Neural crest cell (in vitro differentiated cells): ENCODE results near the gene NAPSA. TPM values are rescaled to one million over a fixed set of nuclear protein-coding genes. Genes with fewer than 3 reads are reported as not detected.

Experiments used
- DNase-seq: peaks from one replicate; pipeline ENCODE4 v3.0.0; 2021; ENCODE audit warnings: low read depth, mixed read lengths, low spot score
- H3K27ac Mint-ChIP-seq: one replicate; pipeline ENCODE4 v1.8.0; 2021; ENCODE audit warnings: mild to moderate bottlenecking, mixed read lengths; ENCODE audit not compliant: unreplicated experiment
- H3K27me3 Mint-ChIP-seq: 2 replicates; pipeline ENCODE4 v1.8.0; 2021; ENCODE audit warnings: low read depth, mild to moderate bottlenecking, mixed read lengths
- H3K36me3 Mint-ChIP-seq: 2 replicates; pipeline ENCODE4 v1.8.0; 2021; ENCODE audit warnings: low read depth, mild to moderate bottlenecking, mixed read lengths
- H3K4me1 Mint-ChIP-seq: 2 replicates; pipeline ENCODE4 v1.8.0; 2021; ENCODE audit warnings: mixed read lengths
- H3K4me3 Mint-ChIP-seq: one replicate; pipeline ENCODE4 v1.8.0; 2021; ENCODE audit warnings: mild to moderate bottlenecking, mixed read lengths
- H3K9me3 Mint-ChIP-seq: 2 replicates; pipeline ENCODE4 v1.8.0; 2021; ENCODE audit warnings: mixed read lengths
- total RNA-seq: library from RNA; stranded (reverse); gene quantifications from 2 replicates; pipeline ENCODE4 v1.2.1, GENCODE V29; 2021
- TF ChIP-seq, protein P1 (sequence below): fragments of 200-600 bp; sonication (generic); conservative IDR thresholded peaks from 2 replicates; pipeline ENCODE4 v1.5.0; 2021; ENCODE audit warnings: antibody characterized with exemption, mild to moderate bottlenecking

NAPSA gene
- total RNA-seq, 1 donor from 2014 or later, result 1.0 TPM

DNA sequence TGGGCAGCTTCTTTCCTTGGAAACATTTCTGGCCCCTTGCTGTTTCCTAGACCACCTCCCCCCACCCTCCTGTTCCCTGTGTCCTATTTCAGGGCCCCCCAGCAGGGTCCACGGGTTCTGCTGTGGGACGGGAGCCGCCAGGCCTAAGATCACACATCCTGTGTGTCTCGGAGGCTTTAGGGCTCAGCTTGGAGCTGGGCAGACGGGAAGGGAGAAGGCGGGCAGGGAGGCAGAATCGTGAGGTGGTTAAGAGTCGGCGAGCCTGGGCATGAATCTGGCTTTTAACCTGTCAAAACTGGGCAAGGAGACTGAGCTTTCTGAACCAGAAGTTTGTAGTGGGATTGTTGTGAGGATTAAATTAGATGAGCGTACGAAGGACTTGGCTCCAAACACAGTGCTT is 41.1 kb downstream of the NAPSA start:
- peaks cover 27% of the 10 kb centered on the region for H3K4me1 Mint-ChIP-seq
- H3K27ac Mint-ChIP-seq, result no peak overlapping the region
- peak overlapping the region; percentile 51 for H3K4me3 Mint-ChIP-seq
- peaks cover 3% of the 10 kb centered on the region for H3K36me3 Mint-ChIP-seq
- TF ChIP-seq, protein P1, sequence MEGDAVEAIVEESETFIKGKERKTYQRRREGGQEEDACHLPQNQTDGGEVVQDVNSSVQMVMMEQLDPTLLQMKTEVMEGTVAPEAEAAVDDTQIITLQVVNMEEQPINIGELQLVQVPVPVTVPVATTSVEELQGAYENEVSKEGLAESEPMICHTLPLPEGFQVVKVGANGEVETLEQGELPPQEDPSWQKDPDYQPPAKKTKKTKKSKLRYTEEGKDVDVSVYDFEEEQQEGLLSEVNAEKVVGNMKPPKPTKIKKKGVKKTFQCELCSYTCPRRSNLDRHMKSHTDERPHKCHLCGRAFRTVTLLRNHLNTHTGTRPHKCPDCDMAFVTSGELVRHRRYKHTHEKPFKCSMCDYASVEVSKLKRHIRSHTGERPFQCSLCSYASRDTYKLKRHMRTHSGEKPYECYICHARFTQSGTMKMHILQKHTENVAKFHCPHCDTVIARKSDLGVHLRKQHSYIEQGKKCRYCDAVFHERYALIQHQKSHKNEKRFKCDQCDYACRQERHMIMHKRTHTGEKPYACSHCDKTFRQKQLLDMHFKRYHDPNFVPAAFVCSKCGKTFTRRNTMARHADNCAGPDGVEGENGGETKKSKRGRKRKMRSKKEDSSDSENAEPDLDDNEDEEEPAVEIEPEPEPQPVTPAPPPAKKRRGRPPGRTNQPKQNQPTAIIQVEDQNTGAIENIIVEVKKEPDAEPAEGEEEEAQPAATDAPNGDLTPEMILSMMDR, result no peak
- no peak for DNase-seq
- peaks cover 51% of the 10 kb centered on the region for H3K27me3 Mint-ChIP-seq
- no peaks in the 10 kb centered on the region for H3K9me3 Mint-ChIP-seq

DNA sequence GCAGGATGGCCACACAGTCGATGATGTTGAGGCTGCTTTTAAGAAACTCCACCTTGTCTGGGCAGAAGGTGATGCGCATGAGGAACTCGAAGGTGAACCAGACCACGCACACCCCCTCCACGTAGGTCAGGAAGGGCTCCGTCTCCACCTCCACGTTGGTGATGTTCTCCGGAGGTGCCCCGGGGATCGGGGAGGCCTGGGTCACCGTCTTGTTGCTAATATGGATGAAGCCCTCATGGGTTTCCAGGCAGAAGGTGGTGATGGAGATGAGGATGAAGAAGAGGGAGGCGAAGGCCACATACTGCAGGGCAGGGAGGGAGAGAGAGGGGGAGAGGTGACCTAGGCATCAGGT is 41.7 kb downstream of the NAPSA start:
- Mint-ChIP-seq H3K36me3 (peaks cover 3% of the 10 kb centered on the region), H3K4me1 (peaks cover 25% of the 10 kb centered on the region), H3K9me3 (no peaks in the 10 kb centered on the region)

DNA sequence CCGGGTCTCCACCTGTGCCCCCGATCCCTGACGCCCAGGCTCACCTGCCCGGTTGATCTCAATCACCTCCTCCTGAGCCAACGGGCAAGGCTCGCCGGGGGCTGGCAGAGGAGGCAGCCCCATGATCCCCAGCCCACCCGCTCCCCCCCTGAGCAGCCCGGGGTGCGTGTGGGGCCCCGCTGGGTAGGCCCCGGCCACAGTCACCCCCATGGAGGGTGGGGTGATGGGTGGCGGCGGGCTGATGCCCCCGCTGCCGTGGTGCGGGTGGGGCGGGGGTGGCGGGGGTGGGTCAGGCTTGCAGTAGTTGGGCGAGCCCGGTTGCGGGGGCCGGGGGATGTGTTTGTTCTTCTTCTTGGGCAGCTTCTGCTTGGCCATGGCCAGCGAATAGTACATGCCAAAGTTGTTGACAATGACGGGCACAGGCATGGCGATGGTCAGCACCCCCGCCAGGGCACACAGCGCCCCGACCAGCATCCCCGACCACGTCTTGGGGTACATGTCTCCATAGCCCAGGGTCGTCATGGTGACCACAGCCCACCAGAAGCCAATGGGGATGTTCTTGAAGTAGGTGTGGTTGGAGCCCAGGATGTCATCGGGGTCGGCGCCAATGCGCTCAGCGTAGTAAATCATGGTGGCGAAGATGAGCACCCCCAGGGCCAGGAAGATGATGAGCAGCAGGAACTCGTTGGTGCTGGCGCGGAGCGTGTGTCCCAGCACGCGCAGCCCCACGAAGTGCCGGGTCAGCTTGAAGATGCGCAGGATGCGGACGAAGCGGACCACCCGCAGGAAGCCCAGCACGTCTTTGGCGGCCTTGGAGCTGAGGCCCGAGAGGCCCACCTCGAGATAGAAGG is 42.3 kb downstream of the NAPSA start:
- H3K9me3 Mint-ChIP-seq, result no peaks in the 10 kb centered on the region
- DNase-seq, result no peak
- TF ChIP-seq, protein P1, result no peak
- peaks cover 25% of the 10 kb centered on the region for H3K4me1 Mint-ChIP-seq
- H3K4me3 Mint-ChIP-seq, result no peak overlapping the region
- peaks cover 55% of the 10 kb centered on the region for H3K27me3 Mint-ChIP-seq
- no peak overlapping the region for H3K27ac Mint-ChIP-seq
- peaks cover 3% of the 10 kb centered on the region for H3K36me3 Mint-ChIP-seq

More for the DNA sequence above, 41.7 kb downstream of the NAPSA start:
- Mint-ChIP-seq H3K27me3 (peaks cover 50% of the 10 kb centered on the region), H3K27ac (no peak overlapping the region), H3K4me3 (no peak overlapping the region)
- TF ChIP-seq, protein P1, result no peak
- no peak for DNase-seq

DNA sequence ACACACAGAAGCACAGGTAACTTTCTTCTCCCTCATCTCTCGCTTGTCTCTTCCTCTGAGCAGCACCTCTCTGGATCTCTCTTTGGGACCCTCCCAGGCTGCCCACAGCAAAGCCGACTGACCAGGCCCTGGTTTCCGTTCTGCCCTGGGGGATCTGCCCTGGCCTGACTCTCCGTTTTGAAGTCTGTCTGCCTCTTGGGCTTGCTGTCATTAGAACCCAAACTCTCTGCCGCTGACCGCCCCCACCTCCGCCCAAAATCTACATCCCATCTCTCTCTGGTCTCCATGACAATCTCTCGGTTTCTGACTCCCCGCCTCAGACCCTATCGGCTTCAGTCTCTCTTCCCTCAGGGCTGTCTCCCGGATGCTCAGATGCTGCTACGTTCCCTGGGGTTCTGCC is 43.2 kb downstream of the NAPSA start:
- Mint-ChIP-seq H3K27me3 (peaks cover 57% of the 10 kb centered on the region), H3K36me3 (peaks cover 3% of the 10 kb centered on the region), H3K27ac (no peak overlapping the region), H3K4me3 (peak overlapping the region; percentile 7), H3K4me1 (peaks cover 24% of the 10 kb centered on the region), H3K9me3 (no peaks in the 10 kb centered on the region)
- TF ChIP-seq, protein P1, result no peak
- DNase-seq, result no peak

DNA sequence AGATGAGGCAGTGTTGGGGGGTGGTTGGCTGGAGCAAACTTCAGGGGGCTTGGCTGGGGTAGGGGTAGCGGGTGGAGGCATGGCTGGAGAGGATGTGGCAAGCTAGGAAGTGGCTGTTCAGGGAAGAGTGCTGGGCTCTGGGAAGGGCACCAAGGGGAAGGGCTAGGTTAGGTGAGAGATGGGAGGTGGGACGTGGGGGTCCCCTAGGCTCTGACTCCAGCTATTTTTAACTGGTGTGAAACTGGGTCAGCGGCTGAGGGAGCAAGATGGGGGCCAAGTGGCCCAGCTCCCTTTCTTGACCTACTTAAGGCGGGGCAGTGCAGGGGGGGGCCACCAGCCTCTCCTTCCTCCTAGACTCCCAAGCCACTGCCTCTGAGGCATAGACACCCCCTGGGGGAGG is 43.6 kb downstream of the NAPSA start:
- Mint-ChIP-seq H3K27ac (no peak overlapping the region), H3K9me3 (no peaks in the 10 kb centered on the region), H3K4me1 (peaks cover 20% of the 10 kb centered on the region), H3K36me3 (no peaks in the 10 kb centered on the region), H3K4me3 (no peak overlapping the region), H3K27me3 (peaks cover 55% of the 10 kb centered on the region)
- TF ChIP-seq, protein P1, result no peak
- no peak for DNase-seq
